Epithelial cell of esophagus (primary cell): ENCODE results near the gene THADA.
A peak's percentile ranks its signal among the peaks of the same experiment; 100 is the strongest.

Experiments used
- DNase-seq: peaks from one replicate; pipeline ENCODE4 v3.0.0; 2010; ENCODE audit warnings: low read depth
- H3K4me3 ChIP-seq: 2 replicates; pipeline ENCODE4 v1.5.1; 2011; ENCODE audit warnings: mild to moderate bottlenecking, low read length, control low read depth
- TF ChIP-seq, protein P1 (sequence below): IDR thresholded peaks from 2 replicates; pipeline ENCODE4 v1.5.1; 2011; ENCODE audit warnings: low read depth, mild to moderate bottlenecking, low read length, control low read depth, inconsistent platforms; ENCODE audit not compliant: insufficient read depth; ENCODE audit errors: missing control alignments

The THADA gene

GRCh38 chr2:43258547-43259156 is 337.2 kb downstream of the THADA start:
- TF ChIP-seq, protein P1, sequence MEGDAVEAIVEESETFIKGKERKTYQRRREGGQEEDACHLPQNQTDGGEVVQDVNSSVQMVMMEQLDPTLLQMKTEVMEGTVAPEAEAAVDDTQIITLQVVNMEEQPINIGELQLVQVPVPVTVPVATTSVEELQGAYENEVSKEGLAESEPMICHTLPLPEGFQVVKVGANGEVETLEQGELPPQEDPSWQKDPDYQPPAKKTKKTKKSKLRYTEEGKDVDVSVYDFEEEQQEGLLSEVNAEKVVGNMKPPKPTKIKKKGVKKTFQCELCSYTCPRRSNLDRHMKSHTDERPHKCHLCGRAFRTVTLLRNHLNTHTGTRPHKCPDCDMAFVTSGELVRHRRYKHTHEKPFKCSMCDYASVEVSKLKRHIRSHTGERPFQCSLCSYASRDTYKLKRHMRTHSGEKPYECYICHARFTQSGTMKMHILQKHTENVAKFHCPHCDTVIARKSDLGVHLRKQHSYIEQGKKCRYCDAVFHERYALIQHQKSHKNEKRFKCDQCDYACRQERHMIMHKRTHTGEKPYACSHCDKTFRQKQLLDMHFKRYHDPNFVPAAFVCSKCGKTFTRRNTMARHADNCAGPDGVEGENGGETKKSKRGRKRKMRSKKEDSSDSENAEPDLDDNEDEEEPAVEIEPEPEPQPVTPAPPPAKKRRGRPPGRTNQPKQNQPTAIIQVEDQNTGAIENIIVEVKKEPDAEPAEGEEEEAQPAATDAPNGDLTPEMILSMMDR = no peak
- DNase-seq = no peak
- H3K4me3 ChIP-seq = no peak overlapping the region

DNA sequence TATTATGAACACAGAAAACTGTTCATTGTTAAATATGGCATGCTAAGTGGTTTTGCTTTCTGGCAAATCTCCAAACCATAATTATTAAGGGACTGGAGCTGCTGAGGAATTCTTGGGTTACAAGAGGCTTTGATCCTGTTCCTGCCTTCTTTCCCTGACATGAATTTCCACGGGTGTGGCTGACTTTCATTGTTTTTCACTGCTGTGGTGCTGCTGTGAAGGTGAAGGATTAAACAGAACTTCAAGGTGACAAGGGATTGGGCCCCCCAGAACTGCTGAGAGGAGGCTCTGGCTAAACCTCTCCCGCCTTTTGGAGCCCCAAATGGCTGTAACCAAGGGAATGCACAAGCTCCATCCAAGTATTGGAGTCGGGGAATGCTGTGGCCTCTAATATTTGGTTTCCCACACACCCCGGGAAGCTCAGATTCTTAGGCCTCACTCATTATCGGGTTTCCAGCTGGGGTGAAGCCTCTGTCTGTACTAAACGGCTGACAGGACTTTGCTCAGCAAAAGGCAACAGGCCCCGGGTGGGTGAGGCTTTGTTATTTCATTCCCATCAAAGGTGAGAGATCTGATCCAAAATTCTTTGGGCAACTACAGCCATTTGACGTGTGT is 340.4 kb downstream of the THADA start:
- H3K4me3 ChIP-seq = no peak overlapping the region
- TF ChIP-seq, protein P1 = no peak
- DNase-seq = no peak

DNA sequence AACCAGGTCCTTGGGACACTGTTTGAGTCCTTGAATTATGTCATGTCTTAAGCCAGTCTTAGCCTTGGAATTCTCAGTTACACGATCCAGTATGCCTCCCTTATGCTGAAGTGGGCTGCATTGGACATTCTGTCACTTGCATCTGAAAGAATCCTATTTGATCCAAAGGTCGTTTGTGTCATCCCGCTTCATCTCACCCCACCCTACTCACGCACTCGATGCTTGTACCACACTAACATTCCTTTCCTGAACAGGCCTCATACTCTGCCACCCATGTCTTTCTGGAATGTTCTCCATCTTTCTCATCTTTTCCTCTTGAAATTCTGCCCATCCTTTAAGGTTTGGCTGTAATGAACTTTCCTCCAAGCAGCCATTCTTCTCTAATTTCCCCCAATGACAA is 341.5 kb downstream of the THADA start:
- TF ChIP-seq, protein P1 = no peak
- no peak for DNase-seq
- no peak overlapping the region for H3K4me3 ChIP-seq

DNA sequence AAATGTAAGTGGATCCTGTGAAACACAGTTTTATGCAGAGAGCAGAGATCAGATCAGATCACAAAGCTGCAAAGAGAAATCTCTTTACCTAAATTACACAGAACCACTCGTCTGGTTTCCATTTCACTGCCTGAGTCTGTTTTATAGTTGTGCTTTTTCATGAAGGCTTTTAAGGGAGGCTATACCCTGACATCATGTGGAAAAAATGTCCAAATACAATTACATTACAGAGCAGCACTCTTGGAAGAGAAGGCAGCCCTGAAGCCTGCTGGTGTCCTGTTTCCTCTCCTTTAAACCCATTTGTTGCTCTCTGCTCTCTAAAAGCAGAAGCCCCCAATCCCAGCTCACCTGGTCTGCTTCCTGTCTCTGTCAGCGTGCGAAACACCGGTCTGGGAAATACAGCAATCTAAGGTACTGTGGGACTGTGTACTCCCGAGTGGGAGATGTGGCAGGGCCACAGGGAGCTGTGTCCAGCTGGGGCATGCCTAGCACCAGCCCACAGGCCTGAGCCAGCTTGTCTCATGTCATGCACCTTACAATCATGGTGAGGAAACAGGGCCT is 344.6 kb downstream of the THADA start:
- TF ChIP-seq, protein P1 = no peak
- DNase-seq = peak; percentile 56
- no peak overlapping the region for H3K4me3 ChIP-seq

GRCh38 chr2:43250015-43250414 is 345.8 kb downstream of the THADA start:
- DNase-seq = no peak
- H3K4me3 ChIP-seq = no peak overlapping the region
- TF ChIP-seq, protein P1 = no peak

GRCh38 chr2:43248621-43249020 is 347.2 kb downstream of the THADA start:
- TF ChIP-seq, protein P1 = no peak
- H3K4me3 ChIP-seq = no peak overlapping the region
- no peak for DNase-seq
